NOMO-1 treated with DMSO at 0.1 percent for 48 hours (cell line): ENCODE results near the gene HBG1.
"Not testable (repeated sequence)": the region's sequence is repeated elsewhere in the genome, so short reads cannot be mapped to it uniquely, and the experiment has no call there.

Source experiments
- DNase-seq: peaks from one replicate; lab custom pipeline; 2025; ENCODE audit not compliant: unreplicated experiment; lab: John Stamatoyannopoulos, UW

Gene HBG1

GRCh38 chr11:5277807-5278382, 28.2 kb upstream of the HBG1 start:
- DNase-seq = no peak

DNA sequence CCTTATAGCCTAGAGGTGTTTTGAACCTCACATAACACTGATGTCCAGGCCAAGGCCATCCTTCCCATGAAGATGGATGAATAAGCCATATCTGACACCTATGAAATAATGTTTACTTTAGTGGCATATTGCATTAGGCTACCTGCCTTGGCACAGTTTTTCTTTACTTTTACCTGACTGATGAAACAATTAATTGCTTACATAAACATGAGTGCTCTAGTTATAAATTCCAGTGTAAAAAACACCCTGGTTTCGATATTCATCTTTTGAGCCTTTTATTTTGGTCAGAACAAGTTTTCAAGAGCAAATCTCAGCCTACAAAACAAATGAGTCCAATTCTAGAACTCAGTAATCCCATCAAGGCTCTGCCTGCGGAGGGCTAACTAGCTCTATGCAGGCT, 27.0 kb upstream of the HBG1 start:
- DNase-seq = no peak

- DNase-seq = no peak
Observed at GRCh38 chr11:5275369-5276110, 25.9 kb upstream of the HBG1 start.

GRCh38 chr11:5274395-5274794, 24.7 kb upstream of the HBG1 start:
- DNase-seq = no peak

DNA sequence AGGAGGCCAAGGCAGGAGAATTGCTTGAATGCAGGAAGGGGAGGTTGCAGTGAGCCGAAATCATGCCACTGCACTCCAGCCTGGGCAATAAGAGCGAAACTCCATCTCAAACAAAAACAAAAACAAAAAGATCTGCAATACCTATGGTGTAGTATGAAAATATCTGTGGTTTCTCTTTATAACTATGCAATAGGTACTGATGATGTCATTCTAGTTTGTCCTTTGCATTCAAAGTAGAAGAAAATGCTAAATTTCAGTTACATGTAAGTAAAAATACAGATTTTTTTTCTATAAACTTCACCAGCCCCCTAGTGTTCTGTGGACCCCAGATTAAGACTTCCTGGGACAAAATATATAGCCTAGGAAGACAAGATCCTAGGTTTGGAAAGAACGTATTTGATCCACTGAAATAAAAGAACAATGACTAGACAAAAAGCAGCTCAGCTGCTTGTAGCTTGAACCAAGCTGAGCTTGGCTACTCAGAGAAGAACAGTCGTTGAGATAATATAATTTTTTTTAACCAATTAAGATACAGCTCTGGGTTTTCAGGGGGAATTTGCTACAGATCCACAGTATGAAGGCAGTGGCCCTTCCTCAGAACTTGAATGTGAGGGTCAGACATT, 22.8 kb upstream of the HBG1 start:
- DNase-seq = no peak

DNA sequence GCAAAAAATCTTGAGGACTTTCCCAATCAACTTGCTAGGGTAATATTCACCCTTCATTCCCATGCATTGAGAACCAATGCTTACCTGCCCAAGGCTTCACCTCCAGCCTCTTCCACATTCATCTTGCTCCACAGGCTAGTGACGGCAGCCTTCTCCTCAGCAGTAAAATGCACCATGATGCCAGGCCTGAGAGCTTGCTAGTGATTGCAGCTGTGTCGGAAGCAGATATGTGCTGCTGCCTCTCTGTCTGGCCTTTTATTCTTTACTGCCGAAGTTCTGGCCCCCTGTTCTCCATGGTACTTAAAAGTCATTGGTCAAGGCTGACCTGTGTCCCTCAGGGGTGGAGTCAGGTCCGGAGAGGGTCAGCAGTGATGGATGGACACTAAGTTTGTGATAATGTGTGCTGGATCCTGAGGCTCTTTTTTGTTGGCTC, 20.1 kb upstream of the HBG1 start, which contains the start of gene HBE1:
Gene HBE1 (minus strand): TSS at position 231 of the 433 bp plus-strand sequence. CDS start 55 bp downstream, at position 176.
- no peak for DNase-seq

DNA sequence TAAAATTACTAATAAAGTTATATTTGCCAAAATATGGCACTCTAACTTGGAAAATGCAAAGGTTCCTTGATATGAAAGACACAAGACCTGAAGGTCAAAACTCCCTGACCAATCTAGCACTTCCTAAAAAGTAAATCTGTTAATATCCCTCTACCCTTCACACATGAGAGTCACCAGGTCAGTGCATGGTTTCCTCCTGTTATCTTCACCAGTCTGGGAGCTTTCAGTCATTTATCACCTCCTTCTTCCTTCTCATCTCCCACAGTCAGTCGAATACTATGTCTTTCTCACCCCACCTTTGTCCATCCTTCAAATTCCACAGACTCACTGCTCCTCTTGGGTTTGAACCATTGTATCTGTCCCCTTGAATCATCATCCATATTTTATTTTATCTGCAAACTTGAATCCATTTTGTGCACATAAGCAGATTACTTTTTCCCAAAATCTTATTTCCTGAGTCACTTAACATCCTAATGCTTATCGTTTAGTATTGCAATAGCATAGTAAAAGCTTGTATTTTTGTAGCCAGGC, 17.4 kb upstream of the HBG1 start:
- DNase-seq = no peak

DNA sequence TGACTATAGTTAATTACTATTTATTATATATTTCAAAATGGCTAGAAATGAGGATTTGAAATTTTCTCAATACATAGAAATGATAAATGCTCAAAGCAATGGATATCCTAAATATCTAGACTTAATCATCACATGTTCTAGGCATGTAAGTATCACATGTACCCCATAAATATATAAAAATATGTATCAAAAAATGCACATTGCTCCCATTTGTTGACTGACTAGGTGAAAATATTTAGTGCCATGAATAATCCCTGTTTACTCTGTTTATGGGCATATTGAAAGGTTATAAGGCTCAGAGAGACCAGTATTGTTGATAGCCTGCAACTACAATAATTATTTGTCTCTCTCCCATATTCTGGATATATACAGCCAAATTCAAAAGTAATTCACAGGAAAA, 17.0 kb upstream of the HBG1 start:
- no peak for DNase-seq

- DNase-seq = no peak
Observed at GRCh38 chr11:5265832-5266231, 16.2 kb upstream of the HBG1 start.

DNA sequence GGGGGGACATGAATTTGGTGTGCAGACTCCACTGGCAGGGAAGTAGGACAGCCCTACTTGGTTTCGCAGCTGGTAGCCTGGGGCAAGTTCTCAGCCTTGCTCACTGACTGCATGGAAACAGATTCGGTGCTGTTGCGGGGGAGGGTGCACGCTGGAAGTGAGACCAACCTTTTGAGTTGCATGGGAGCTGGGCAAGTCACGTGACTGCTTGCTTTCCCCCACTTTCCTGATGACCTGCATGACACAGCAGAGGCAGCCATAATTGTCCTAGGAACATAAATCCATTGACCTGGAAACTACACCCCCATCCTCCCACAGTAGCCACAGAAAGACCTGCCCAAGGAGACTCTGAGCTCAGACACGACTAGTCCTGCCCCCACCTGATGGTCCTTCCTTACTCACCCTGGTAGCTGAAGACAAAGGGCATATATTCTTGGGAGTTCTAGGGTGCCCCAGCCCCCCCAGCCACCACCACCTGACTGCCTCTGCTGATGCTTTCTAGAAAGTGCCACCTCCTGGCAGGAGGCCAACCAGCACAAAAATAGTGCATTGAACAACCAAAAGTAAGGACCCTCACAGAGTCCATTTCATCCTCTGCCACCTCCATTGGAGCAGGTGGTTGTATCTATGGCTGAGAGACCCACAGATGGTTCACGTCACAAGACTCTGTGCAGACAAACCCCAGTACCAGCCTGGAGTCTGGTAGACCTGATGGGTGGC, 9.0 kb upstream of the HBG1 start:
- DNase-seq = no peak

DNA sequence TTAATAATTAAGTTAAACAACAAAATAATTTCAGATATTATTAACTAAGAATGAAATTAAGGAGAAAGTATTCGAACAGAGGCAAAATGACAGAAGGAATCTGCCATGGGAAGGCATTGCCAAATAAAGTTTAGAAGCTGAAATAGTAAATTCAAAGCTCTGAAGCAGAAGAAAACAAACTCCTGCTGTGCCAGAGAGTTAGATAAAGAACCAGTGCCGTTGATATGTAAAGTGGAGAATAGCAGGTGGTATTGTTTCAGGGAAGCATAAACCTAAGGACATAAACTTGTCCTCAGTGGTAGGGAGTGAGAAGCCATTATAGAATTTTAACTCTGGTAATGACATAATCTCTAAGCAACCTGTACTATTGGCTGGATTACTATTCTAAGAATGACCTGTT, 7.6 kb upstream of the HBG1 start:
- no peak for DNase-seq

DNA sequence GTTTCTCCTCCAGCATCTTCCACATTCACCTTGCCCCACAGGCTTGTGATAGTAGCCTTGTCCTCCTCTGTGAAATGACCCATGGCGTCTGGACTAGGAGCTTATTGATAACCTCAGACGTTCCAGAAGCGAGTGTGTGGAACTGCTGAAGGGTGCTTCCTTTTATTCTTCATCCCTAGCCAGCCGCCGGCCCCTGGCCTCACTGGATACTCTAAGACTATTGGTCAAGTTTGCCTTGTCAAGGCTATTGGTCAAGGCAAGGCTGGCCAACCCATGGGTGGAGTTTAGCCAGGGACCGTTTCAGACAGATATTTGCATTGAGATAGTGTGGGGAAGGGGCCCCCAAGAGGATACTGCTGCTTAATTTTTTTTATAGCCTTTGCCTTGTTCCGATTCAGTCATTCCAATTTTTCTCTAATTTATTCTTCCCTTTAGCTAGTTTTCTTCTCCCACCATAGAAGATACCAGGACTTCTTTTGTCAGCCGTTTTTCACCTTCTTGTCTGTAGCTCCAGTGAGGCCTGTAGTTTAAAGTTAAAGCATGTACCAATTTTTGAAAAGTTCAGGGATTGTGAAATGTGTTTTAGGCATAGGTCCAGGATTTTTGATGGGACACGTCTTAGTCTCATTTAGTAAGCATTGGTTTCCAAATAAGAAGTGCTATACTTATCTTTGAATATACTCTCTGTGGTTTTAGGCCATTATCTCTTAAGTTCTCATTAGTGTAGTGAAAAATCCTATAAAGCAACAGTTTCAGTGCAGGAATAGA, 5.2 kb upstream of the HBG1 start, which contains the start of gene HBG2:
Gene HBG2 (minus strand): TSS at position 136 of the 768 bp plus-strand sequence. CDS start 53 bp downstream, at position 83.
- not testable (repeated sequence) for DNase-seq

- not testable (repeated sequence) for DNase-seq
Observed at GRCh38 chr11:5254023-5254422, 4.4 kb upstream of the HBG1 start.

GRCh38 chr11:5253440-5253839, 3.8 kb upstream of the HBG1 start:
- not testable (repeated sequence) for DNase-seq

DNA sequence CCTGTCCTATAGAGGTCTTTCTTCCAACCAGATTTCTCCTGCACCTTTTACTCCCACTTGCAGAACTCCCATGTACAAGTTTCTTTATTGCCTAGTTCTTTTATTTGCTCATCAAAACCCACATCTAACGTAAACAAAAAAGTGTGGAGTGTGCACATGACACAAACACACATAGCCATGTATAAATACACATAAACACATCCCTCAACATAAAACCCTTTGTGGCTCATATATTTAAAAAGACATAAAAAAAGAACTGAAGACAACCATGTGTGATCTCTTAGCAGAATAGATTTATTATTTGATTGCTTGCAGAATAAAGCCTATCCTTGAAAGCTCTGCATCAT, 3.2 kb upstream of the HBG1 start:
- DNase-seq = no peak

- no peak for DNase-seq
Observed at GRCh38 chr11:5252192-5252918, 2.7 kb upstream of the HBG1 start.

- DNase-seq = no peak
Observed at GRCh38 chr11:5251746-5252145, 2.1 kb upstream of the HBG1 start.

DNA sequence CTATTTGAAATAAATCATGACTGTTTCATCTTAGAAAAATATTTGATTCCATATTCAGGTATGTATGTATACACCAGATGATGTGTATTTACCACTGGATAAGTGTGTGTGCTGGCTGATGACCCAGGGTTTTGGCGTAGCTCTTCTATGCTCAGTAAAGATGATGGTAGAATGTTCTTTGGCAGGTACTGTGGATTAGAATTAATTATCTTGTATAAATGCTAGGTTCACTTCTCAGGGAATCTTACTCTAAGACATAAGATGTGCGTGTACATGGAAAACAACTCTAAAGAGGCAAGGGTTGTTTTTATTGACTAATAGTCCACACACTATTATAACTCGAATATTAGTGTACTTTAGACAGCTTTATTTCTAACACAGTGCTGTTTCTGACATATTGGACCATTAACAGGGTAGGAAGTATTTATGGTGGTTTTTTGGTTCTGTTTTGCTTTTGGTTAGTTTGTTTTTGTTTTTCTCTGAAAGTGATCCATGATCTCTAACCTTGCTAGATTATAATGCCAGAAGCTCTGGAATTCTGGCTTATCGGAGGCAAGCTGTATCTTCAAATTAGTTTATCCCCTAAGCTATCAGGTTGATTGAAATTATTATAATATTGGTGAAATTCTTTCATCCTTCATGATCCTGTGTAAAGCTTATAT, 1.0 kb upstream of the HBG1 start:
- DNase-seq = no peak

DNA sequence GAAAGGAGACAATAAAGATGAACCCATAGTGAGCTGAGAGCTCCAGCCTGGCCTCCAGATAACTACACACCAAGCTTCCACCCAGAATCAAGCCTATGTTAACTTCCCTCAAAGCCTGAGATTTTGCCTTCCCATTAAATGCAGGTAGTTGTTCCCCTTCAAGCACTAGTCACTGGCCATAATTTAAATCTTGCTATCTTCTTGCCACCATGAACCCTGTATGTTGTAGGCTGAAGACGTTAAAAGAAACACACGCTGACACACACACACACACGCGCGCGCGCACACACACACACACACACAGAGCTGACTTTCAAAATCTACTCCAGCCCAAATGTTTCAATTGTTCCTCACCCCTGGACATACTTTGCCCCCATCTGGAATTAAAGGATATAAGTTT, 1.2 kb downstream of the HBG1 start:
- not testable (repeated sequence) for DNase-seq
